HFFc6 (cell line): ENCODE data around the gene SETD1A. TPM values are rescaled to one million over a fixed set of nuclear protein-coding genes. Genes with fewer than 3 reads are reported as not detected.
A peak's percentile ranks its signal among the peaks of the same experiment; 100 is the strongest.

Source experiments
- DNase-seq: peaks from one replicate; pipeline ENCODE4 v3.0.0-alpha.2; 2018
- H3K27ac Mint-ChIP-seq: 2 replicates; pipeline ENCODE4 v1.8.0; 2020; ENCODE audit warnings: mild to moderate bottlenecking, mixed read lengths
- H3K27me3 Mint-ChIP-seq: 2 replicates; pipeline ENCODE4 v1.8.0; 2021; ENCODE audit warnings: mild to moderate bottlenecking, moderate library complexity, mixed read lengths; ENCODE audit not compliant: insufficient read depth
- H3K36me3 Mint-ChIP-seq: 2 replicates; pipeline ENCODE4 v1.8.0; 2021; ENCODE audit warnings: low read depth, mixed read lengths
- H3K4me1 Mint-ChIP-seq: 2 replicates; pipeline ENCODE4 v1.8.0; 2020; ENCODE audit warnings: low read depth, mixed read lengths
- H3K4me3 Mint-ChIP-seq: 2 replicates; pipeline ENCODE4 v1.8.0; 2020; ENCODE audit warnings: mild to moderate bottlenecking, moderate library complexity, mixed read lengths
- H3K9me3 Mint-ChIP-seq: 2 replicates; pipeline ENCODE4 v1.8.0; 2020; ENCODE audit warnings: mild to moderate bottlenecking, mixed read lengths
- CTCF ChIP-seq: fragments of 200-600 bp; sonication (generic); IDR thresholded peaks from 2 replicates; pipeline ENCODE4 v1.5.0; 2021; ENCODE audit warnings: antibody characterized with exemption, mild to moderate bottlenecking
- total RNA-seq, 6 experiments: library from RNA; stranded (reverse); fragmentation: NEBNext Ultra II Directional; extraction: Animal tissue kit (Norgen Biotek cat#: 25700); gene quantifications; 2 replicates in 1 of 6; 3 replicates in 5 of 6; pipeline ENCODE4 v1.2.3, GENCODE V29; 2021

Gene SETD1A
- total RNA-seq, 6 experiments from 2014 or later, result 13.4 to 15.8 (median 14.4) TPM

GRCh38 chr16:30948667-30949649 lies 8.6 kb upstream of the SETD1A start, which contains the start of gene ORAI3:
TSS of gene ORAI3 (plus strand) at chr16:30949068. CDS start at chr16:30949290, 222 bp downstream.
- TF ChIP-seq CTCF, result no peak
- peak; percentile 62 for DNase-seq
- H3K9me3 Mint-ChIP-seq, result no peaks in the 10 kb centered on the region
- H3K36me3 Mint-ChIP-seq, result peaks cover 7% of the 10 kb centered on the region; the same call in 1 of the 2 replicates
- H3K27ac Mint-ChIP-seq, result peak within 1 kb of the TSS; percentile 92
- peak within 1 kb of the TSS; percentile 92 for H3K4me3 Mint-ChIP-seq
- H3K27me3 Mint-ChIP-seq, result peaks cover 5% of the 10 kb centered on the region
- peaks cover 13% of the 10 kb centered on the region for H3K4me1 Mint-ChIP-seq

DNA sequence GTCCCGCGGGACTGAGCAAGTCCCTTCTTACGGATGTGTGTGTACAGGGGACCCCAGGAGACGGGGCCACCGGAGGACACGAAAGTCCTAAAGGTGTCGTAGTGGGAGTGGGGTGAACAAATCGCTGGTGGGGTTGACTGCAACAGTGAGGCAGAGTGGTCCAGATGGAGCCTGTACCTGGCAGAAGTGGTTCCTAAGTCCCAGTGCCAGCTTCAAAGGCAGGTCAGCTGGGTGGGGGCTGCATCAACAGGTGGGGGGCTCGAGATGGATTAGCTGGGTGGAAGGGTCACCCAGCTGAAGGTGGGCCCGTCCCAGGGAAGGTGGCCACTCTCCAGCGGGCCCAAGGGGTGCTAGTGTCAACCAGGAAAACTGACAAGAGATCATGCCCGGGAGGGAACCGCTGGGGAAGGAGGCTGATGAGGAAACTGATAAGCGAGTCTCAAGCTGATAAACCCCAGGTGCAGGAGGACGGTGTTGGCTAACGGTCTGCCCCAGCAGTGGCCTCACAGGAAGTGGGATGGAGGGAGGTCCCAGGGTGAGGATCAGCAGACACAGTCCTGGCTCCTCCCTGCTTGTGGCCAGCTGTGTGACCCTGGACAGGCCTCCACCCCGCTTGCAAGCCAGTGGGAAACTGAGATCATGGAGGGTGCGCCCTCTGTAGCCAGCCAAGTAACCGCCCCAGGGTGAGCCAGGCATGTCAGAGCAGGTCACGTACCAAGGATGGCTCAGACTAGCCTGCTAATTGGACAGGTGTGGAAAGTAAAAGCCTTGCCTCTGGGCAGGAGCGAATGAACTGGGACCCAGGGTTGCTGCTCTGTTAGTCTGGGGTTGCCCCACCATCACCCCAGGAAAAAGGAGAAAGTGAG lies 7.7 kb upstream of the SETD1A start:
- Mint-ChIP-seq H3K4me3 (peak overlapping the region; percentile 92), H3K36me3 (no peaks in the 10 kb centered on the region), H3K27ac (peak overlapping the region; percentile 87), H3K9me3 (no peaks in the 10 kb centered on the region), H3K4me1 (peaks cover 13% of the 10 kb centered on the region), H3K27me3 (peaks cover 5% of the 10 kb centered on the region)
- peak; percentile 77 for DNase-seq
- TF ChIP-seq CTCF, result peak; percentile 38

- peaks cover 13% of the 10 kb centered on the region for H3K4me1 Mint-ChIP-seq
- TF ChIP-seq CTCF, result no peak
- peaks cover 5% of the 10 kb centered on the region for H3K27me3 Mint-ChIP-seq
- peak overlapping the region; percentile 92 for H3K4me3 Mint-ChIP-seq
- DNase-seq, result no peak
- peak overlapping the region; percentile 87 for H3K27ac Mint-ChIP-seq
- H3K36me3 Mint-ChIP-seq, result no peaks in the 10 kb centered on the region
- H3K9me3 Mint-ChIP-seq, result no peaks in the 10 kb centered on the region
Measured at GRCh38 chr16:30950516-30951065, 7.0 kb upstream of the SETD1A start.

DNA sequence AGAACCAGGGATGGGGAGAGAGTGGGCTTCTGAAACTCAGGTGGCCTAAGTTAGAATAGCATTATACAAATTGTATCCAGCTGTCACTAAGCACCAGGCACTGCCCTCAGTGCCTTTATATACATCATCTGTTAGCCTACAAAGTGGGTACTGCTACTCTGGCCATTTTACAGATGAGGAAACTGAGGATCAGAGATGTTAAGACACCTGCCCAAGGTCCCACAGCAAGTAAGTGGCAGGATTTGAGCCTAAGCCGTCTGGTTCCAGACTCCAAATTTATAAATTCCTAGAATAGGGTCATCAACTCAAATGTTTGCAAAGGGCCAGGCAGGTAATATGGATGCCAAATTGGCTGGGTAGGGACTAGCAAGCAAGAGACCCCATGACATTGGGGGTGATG lies 6.4 kb upstream of the SETD1A start:
- Mint-ChIP-seq H3K36me3 (no peaks in the 10 kb centered on the region), H3K27me3 (peaks cover 5% of the 10 kb centered on the region), H3K4me3 (no peak overlapping the region), H3K9me3 (no peaks in the 10 kb centered on the region), H3K4me1 (peaks cover 13% of the 10 kb centered on the region), H3K27ac (no peak overlapping the region)
- no peak for DNase-seq
- no peak for TF ChIP-seq CTCF

GRCh38 chr16:30951750-30952149 lies 5.8 kb upstream of the SETD1A start:
- peaks cover 13% of the 10 kb centered on the region for H3K4me1 Mint-ChIP-seq
- no peak overlapping the region for H3K27ac Mint-ChIP-seq
- DNase-seq, result no peak
- TF ChIP-seq CTCF, result no peak
- no peaks in the 10 kb centered on the region for H3K9me3 Mint-ChIP-seq
- no peaks in the 10 kb centered on the region for H3K36me3 Mint-ChIP-seq
- peaks cover 5% of the 10 kb centered on the region for H3K27me3 Mint-ChIP-seq
- no peak overlapping the region for H3K4me3 Mint-ChIP-seq
